H1 (cell line): ENCODE measurements around the gene ST8SIA4.

Experiments
- TAF7 ChIP-seq: optimal IDR thresholded peaks from 2 replicates; pipeline ENCODE3; 2011; ENCODE audit warnings: low read depth, mild to moderate bottlenecking, inconsistent platforms, low read length, moderate library complexity, borderline replicate concordance
- ZNF274 ChIP-seq: IDR thresholded peaks from 2 replicates; pipeline ENCODE4 v1.7.0; 2012; ENCODE audit warnings: low read length, borderline replicate concordance; ENCODE audit errors: extremely low read depth
- TF ChIP-seq, protein P1 (sequence below), 3 experiments: IDR thresholded peaks; 1 replicate in 2 of 3; 2 replicates in 1 of 3; pipeline versions ENCODE4 v1.5.1 to v1.6.1; 2011; ENCODE audit warnings: low read length in 3 of 3, mild to moderate bottlenecking in 3 of 3, inconsistent platforms in 2 of 3, low read depth in 1 of 3, moderate library complexity in 1 of 3; ENCODE audit not compliant: insufficient read depth in 1 of 3; ENCODE audit errors: control extremely low read depth in 1 of 3

DNA sequence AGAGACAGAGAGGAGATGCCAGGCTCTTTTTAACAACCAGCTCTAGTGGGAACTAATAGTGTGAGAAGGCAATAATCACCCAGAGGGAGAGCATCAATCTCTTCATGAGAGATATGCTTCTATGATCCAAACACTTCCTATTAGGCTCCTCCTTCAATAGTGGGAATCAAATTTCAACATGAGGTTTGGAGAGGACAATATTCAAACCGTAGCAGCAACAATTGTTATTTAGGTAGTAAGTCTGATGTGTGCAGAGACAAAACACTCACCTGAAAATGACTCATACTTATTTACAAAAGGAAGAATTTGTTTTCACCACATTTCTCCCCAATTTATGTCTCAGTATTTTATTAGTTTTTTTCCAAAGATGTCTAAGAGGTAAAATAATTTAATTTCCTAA lies 144.3 kb downstream of the ST8SIA4 start:
- TF ChIP-seq ZNF274 (no peak), TAF7 (no peak)
- TF ChIP-seq, protein P1, sequence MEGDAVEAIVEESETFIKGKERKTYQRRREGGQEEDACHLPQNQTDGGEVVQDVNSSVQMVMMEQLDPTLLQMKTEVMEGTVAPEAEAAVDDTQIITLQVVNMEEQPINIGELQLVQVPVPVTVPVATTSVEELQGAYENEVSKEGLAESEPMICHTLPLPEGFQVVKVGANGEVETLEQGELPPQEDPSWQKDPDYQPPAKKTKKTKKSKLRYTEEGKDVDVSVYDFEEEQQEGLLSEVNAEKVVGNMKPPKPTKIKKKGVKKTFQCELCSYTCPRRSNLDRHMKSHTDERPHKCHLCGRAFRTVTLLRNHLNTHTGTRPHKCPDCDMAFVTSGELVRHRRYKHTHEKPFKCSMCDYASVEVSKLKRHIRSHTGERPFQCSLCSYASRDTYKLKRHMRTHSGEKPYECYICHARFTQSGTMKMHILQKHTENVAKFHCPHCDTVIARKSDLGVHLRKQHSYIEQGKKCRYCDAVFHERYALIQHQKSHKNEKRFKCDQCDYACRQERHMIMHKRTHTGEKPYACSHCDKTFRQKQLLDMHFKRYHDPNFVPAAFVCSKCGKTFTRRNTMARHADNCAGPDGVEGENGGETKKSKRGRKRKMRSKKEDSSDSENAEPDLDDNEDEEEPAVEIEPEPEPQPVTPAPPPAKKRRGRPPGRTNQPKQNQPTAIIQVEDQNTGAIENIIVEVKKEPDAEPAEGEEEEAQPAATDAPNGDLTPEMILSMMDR (IDR thresholded peaks at IDR 0.05; ENCODE audit: control extremely low read depth in 1 of 3, insufficient read depth in 1 of 3, low read depth in 1 of 3, low read length in 3 of 3) = no peak
